ENCODE results near the gene WNT1.

- TF ChIP-seq CTCF (IDR thresholded peaks at IDR 0.05): no peak
- no peak for TF ChIP-seq POLR2A (IDR thresholded peaks at IDR 0.05)
Measured at GRCh38 chr12:49010092-49010668, 32.1 kb downstream of the WNT1 start.
